ENCODE measurements around the gene GBX1.

The GBX1 gene

GRCh38 chr7:151174246-151175046 lies 7.0 kb upstream of the GBX1 start:
- in situ Hi-C loops (cut with MboI; ENCODE audit: low sequenced_read_pairs), result no loop called here

- in situ Hi-C loops (cut with MboI; ENCODE audit: low sequenced_read_pairs), result no loop called here
Observed at GRCh38 chr7:151173386-151174245, 6.1 kb upstream of the GBX1 start.

GRCh38 chr7:151172273-151173141 lies 5.0 kb upstream of the GBX1 start:
- in situ Hi-C loops (cut with MboI; ENCODE audit: low sequenced_read_pairs), result no loop called here

- in situ Hi-C loops (cut with MboI; ENCODE audit: low sequenced_read_pairs), result no loop called here
Observed at GRCh38 chr7:151168787-151169162, 1.3 kb upstream of the GBX1 start.

- in situ Hi-C loops (cut with MboI; ENCODE audit: low sequenced_read_pairs), result no loop called here
Observed at GRCh38 chr7:151168003-151168786, 701 bp upstream of the GBX1 start.

GRCh38 chr7:151166629-151167196 lies 781 bp downstream of the GBX1 start:
- in situ Hi-C loops (cut with MboI; ENCODE audit: low sequenced_read_pairs), result no loop called here

- in situ Hi-C loops (cut with MboI; ENCODE audit: low sequenced_read_pairs), result no loop called here
Observed at GRCh38 chr7:151161757-151162156, 5.7 kb downstream of the GBX1 start.

GRCh38 chr7:151157645-151158329 lies 9.7 kb downstream of the GBX1 start:
- in situ Hi-C loops (cut with MboI; ENCODE audit: low sequenced_read_pairs), result no loop called here

GRCh38 chr7:151152643-151153513 lies 14.6 kb downstream of the GBX1 start:
- in situ Hi-C loops (cut with MboI; ENCODE audit: low sequenced_read_pairs), result no loop called here

GRCh38 chr7:151150388-151150787 lies 17.1 kb downstream of the GBX1 start:
- in situ Hi-C loops (cut with MboI; ENCODE audit: low sequenced_read_pairs), result no loop called here

GRCh38 chr7:151148319-151149259 lies 18.9 kb downstream of the GBX1 start:
- in situ Hi-C loops (cut with MboI; ENCODE audit: low sequenced_read_pairs), result no loop called here

- in situ Hi-C loops (cut with MboI; ENCODE audit: low sequenced_read_pairs), result no loop called here
Observed at GRCh38 chr7:151146761-151147160, 20.7 kb downstream of the GBX1 start.

GRCh38 chr7:151144387-151144786 lies 23.1 kb downstream of the GBX1 start:
- in situ Hi-C loops (cut with MboI; ENCODE audit: low sequenced_read_pairs), result no loop called here

- in situ Hi-C loops (cut with MboI; ENCODE audit: low sequenced_read_pairs), result no loop called here
Observed at GRCh38 chr7:151143261-151144015, 24.1 kb downstream of the GBX1 start.

GRCh38 chr7:151142686-151143040 lies 24.8 kb downstream of the GBX1 start:
- in situ Hi-C loops (cut with MboI; ENCODE audit: low sequenced_read_pairs), result no loop called here

- in situ Hi-C loops (cut with MboI; ENCODE audit: low sequenced_read_pairs), result no loop called here
Observed at GRCh38 chr7:151141855-151142685, 25.4 kb downstream of the GBX1 start.
